Measurements from ENCODE around the gene MYO5B. TPM values are rescaled to one million over a fixed set of nuclear protein-coding genes. Genes with fewer than 3 reads are reported as not detected.

Gene MYO5B
- total RNA-seq, 1 experiment from 2014 or later = 32.1 TPM

- no peaks in the 10 kb centered on the region for H4K20me1 ChIP-seq (ENCODE audit: insufficient read depth)
- ATAC-seq (no peak), DNase-seq (ENCODE audit: low read depth, low spot score) (no peak)
- H3K27me3 ChIP-seq (ENCODE audit: insufficient read depth, low read length) = no peaks in the 10 kb centered on the region
- H3K4me2 ChIP-seq (ENCODE audit: low read length) = peak overlapping the region; percentile 60
- H3K9me2 ChIP-seq (ENCODE audit: insufficient read depth) = no peaks in the 10 kb centered on the region
- 0 out of 4 replicates have a peak overlapping the region, but pooled peaks of 1 of the 2 experiments have one; percentile 13 for H3K4me3 ChIP-seq (replicated peaks in 1 of 2; ENCODE audit: low read depth in 1 of 2, low read length in 2 of 2)
- no peak overlapping the region for H2AFZ ChIP-seq (ENCODE audit: low read depth, low read length, poor library complexity, severe bottlenecking)
- ChIA-PET RAD21 (ENCODE audit: low non-redundant PET in 1 of 2, low total read pairs in 2 of 2, uncharacterized antibody in 2 of 2, unreplicated experiment in 2 of 2) (no interaction called here), POLR2A (no interaction called here), CTCF (interaction anchor here (1.2 kb wide), 1 partner anchor 70 kb away, joined by 3 read pairs; no protein-coding TSS in a partner anchor)
- BruUV-seq (replicated peaks) = no TSS peak
- no peaks in the 10 kb centered on the region for H3K79me2 ChIP-seq (ENCODE audit: insufficient read depth, low read length)
- peaks cover 0 to 4% of the 10 kb centered on the region in 2 experiments; a peak in 2 of 4 replicates for H3K36me3 ChIP-seq (ENCODE audit: control insufficient read depth in 1 of 2, insufficient read depth in 2 of 2, low read length in 2 of 2)
- 0 out of 2 replicates have a peak overlapping the region, but pooled peaks have one; percentile 18 for H3K9ac ChIP-seq (ENCODE audit: low read length)
- H3K4me1 ChIP-seq (ENCODE audit: control insufficient read depth in 1 of 2, insufficient read depth in 2 of 2, low read length in 2 of 2) = peaks cover 0 to 14% of the 10 kb centered on the region in 2 experiments; a peak in 3 of 4 replicates
- no peak for TF ChIP-seq ZNF274 (IDR thresholded peaks at IDR 0.05; ENCODE audit: low read depth, low read length)
- no peak for TF ChIP-seq SRF (IDR thresholded peaks at IDR 0.05; ENCODE audit: low read depth)
- TF ChIP-seq TCF7L2 (IDR thresholded peaks at IDR 0.05; ENCODE audit: borderline replicate concordance, extremely low read depth, insufficient read depth, insufficient read length) = no peak
- no peak for TF ChIP-seq CBX3 (IDR thresholded peaks at IDR 0.05; ENCODE audit: low read depth)
- no peak for TF ChIP-seq ELF1 (IDR thresholded peaks at IDR 0.05; ENCODE audit: borderline replicate concordance, low read depth)
- no peak for TF ChIP-seq ZBTB33 (IDR thresholded peaks at IDR 0.05; ENCODE audit: extremely low read depth, insufficient replicate concordance, low read length)
- no peak for TF ChIP-seq ZFX (IDR thresholded peaks at IDR 0.05)
- no peak for TF ChIP-seq CTCF (IDR thresholded peaks at IDR 0.05 in 2 of 3, conservative IDR thresholded peaks at IDR 0.05 in 1 of 3; ENCODE audit: borderline replicate concordance in 1 of 3, insufficient read depth in 1 of 3, low read depth in 2 of 3, low read length in 2 of 3)
- no peak for TF ChIP-seq POLR2A (IDR thresholded peaks at IDR 0.05; ENCODE audit: borderline replicate concordance, extremely low read depth, insufficient read depth, insufficient read length)
- no peak for TF ChIP-seq FOSL1 (IDR thresholded peaks at IDR 0.05; ENCODE audit: low read depth)
- TF ChIP-seq EZH2 (IDR thresholded peaks at IDR 0.05) = no peak
- TF ChIP-seq EZH2phosphoT487 (IDR thresholded peaks at IDR 0.05; ENCODE audit: borderline replicate concordance) = no peak
- TF ChIP-seq REST (IDR thresholded peaks at IDR 0.05; ENCODE audit: low read depth) = no peak
- TF ChIP-seq ATF3 (IDR thresholded peaks at IDR 0.05) = no peak
- TF ChIP-seq CEBPB (IDR thresholded peaks at IDR 0.05; ENCODE audit: low read depth) = no peak
- TF ChIP-seq MAX (IDR thresholded peaks at IDR 0.05) = no peak
- no peak for TF ChIP-seq EGR1 (IDR thresholded peaks at IDR 0.05; ENCODE audit: low read depth)
- TF ChIP-seq POLR2AphosphoS5 (IDR thresholded peaks at IDR 0.05; ENCODE audit: low read depth, low read length) = no peak
- no peak for TF ChIP-seq YY1 (IDR thresholded peaks at IDR 0.05; ENCODE audit: extremely low read depth, insufficient replicate concordance, low read depth, low read length)
- TF ChIP-seq SP1 (IDR thresholded peaks at IDR 0.05; ENCODE audit: low read depth) = no peak
- no peaks in the 10 kb centered on the region for H3K9me3 ChIP-seq (ENCODE audit: control insufficient read depth in 1 of 2, insufficient read depth in 1 of 2, low read depth in 1 of 2, low read length in 2 of 2)
- intact Hi-C loops (cut with micrococcal nuclease) = loop anchor here (1.0 kb wide), 1 partner anchor 14 kb away; no protein-coding TSS in a partner anchor
- no peak overlapping the region for H3K27ac ChIP-seq (ENCODE audit: low read depth, low read length)
Observed at GRCh38 chr18:49788327-49788898, 406.5 kb downstream of the MYO5B start.
